GM18909 (cell line): Measurements from ENCODE around the gene CXADR.

Experiments
- ATAC-seq: cut with Tn5 transposase; IDR thresholded peaks from one replicate; pipeline ENCODE4 v1.9.1; 2021; ENCODE audit warnings: mild to moderate bottlenecking; ENCODE audit not compliant: unreplicated experiment, poor library complexity

CXADR gene

GRCh38 chr21:17539323-17539722 is 26.5 kb downstream of the CXADR start:
- no peak for ATAC-seq

GRCh38 chr21:17539743-17540341 is 27.0 kb downstream of the CXADR start:
- no peak for ATAC-seq

- no peak for ATAC-seq
These were observed 27.7 kb downstream of the CXADR start for GRCh38 chr21:17540530-17540929.

- ATAC-seq = no peak
These were observed 29.6 kb downstream of the CXADR start for GRCh38 chr21:17542371-17543011.

DNA sequence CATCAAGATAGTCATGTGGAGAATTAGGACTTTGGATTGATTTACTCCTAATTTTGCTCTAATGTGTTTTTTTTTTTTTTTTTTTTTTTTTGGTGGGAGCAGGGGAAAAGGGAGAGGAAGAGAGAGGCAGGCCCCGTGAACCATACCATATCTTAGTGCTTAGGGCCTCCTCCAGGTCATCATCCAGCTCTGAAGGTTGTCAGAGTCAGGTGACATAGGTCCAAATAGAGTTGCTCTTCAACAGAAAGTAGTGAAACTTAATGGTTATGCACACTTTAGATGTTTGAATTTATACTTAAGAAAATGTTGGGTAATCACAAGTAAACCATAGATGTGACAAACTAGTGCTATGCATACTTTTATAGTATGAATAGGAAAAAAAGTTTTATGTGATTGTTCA is 32.2 kb downstream of the CXADR start:
- ATAC-seq = no peak

DNA sequence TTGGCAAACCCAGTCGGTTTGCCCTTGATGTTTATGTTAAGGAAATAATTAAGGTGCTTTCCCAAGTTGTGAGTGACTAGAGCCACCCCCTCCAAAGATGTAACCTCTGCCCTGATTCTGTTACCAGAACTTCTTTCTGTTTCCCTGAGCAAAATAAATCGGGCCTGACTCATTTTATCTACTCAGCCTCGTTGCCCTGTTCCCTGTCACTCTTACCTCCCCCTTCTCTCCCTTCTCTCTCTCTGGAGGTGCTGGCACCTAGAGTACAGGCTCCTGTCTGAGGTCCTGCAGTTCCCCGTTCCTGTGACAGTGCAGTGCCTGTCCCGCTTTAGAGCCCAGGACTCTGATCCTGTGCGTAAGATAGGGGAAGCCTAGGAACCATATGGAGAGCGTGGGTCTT is 35.4 kb downstream of the CXADR start:
- no peak for ATAC-seq

- no peak for ATAC-seq
These were observed 37.9 kb downstream of the CXADR start for GRCh38 chr21:17550671-17551308.

GRCh38 chr21:17552410-17552809 is 39.6 kb downstream of the CXADR start:
- no peak for ATAC-seq

DNA sequence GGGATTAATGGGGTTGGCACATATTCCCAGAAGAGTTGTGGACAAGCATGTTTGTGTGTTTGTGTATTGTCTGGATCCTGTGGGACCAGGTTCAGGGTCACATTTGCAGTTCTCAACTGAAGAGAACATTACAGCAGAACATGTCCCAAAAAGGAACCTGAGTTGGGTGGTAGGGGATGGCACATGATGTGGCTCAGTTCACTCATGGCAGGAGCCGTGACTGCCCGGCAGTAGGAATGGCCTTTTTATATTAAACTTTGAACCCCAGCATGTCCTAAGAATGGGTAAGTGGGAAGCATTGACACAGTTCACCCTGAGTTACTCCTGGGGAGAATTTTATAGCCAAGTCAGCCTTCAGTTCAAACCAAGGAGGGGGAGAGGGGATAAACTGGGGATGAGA is 41.3 kb downstream of the CXADR start:
- ATAC-seq = no peak

DNA sequence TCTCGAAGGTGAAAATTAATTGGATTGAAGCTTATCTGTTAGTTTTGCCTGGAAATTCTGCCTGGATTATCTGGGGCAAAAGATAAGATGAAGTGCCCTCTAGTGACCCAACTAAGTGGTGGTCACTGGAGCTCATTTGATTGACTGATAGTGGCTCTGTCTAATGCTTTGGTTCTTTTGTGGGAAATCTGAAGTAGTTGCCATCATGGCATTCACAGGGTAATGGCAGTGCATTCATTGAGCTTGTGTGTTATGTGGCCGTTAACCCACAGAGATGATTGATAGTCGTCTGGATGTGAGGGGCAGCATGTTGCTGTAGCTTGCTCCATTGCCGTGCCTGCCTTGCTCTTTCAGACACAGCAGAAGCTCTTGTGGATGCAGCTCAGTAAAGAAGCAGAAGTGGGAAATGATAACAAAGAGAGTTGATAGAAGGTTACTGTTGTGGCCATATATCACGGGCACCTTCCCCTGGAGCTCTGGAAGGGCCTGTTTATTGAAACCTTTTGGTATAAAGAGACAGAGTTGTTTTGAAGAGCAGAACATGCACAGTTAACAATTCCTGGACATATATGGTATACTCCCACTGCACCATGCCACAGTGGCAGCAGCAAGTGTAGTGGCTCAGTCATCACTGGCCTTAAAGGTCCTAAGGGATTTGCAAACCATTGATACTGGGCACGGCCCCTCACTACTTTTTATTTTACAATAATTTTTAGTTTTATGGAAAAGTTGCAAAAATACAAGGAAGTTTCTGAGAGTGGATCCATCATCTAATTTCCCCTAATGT is 42.0 kb downstream of the CXADR start:
- ATAC-seq = no peak

- no peak for ATAC-seq
These were observed 47.7 kb downstream of the CXADR start for GRCh38 chr21:17560377-17561025.

GRCh38 chr21:17570786-17571185 is 57.9 kb downstream of the CXADR start:
- no peak for ATAC-seq

DNA sequence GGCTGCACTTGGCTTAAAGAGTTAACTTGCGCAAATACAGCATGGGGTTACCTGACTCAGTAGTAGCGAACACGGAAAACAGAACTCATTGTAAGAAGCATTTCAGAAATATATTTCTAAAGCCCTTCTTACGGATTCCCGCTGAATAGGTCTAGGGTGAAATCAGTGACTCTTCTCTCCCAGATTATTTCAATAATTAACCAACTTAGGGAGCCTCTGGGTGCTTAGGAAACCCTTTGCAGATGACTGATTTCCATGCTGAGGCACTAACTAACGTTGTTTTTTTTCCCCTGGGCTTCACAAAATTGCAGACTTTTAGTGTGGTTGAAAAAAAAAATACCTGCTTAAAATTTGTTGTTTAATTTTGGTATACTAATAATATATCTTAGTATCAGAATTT is 59.6 kb downstream of the CXADR start:
- ATAC-seq = no peak

- ATAC-seq = no peak
These were observed 62.2 kb downstream of the CXADR start for GRCh38 chr21:17575076-17575475.

DNA sequence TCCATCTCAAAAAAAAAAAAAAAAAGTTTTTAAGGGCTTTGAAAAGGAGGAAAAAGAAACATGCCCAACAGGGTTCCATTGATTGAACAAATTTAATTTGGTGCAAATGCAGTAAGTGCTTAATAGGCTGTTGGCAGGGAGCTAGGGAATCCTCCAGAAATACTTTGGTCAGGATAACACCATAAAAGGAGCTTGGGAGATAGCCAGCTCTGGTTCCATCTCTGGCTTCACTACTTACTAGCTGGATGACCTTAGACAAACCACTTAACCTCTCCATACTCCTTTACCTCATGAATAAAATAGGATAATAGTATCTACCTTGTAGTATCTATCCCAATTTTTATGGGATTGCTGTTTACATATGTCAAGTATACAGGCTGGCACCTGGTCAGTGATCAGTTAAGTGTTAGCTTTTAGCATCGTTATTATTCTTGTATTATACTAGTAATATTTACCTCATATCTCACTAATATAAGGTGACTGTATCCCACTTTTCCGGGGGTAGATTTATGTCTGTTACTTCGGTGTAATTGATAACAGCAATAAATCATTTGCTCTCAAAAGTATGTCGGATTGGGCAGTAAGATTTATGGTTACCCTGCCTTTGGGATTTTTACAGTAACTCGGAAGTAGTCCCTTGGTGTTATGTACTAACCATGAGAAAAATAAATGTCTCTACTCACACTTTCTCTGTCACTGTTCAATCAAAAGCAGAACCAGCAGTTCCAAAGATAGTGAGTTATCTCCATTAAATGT is 63.4 kb downstream of the CXADR start:
- ATAC-seq = no peak

- no peak for ATAC-seq
These were observed 64.9 kb downstream of the CXADR start for GRCh38 chr21:17577701-17578100.

GRCh38 chr21:17578162-17578561 is 65.3 kb downstream of the CXADR start:
- ATAC-seq = no peak

DNA sequence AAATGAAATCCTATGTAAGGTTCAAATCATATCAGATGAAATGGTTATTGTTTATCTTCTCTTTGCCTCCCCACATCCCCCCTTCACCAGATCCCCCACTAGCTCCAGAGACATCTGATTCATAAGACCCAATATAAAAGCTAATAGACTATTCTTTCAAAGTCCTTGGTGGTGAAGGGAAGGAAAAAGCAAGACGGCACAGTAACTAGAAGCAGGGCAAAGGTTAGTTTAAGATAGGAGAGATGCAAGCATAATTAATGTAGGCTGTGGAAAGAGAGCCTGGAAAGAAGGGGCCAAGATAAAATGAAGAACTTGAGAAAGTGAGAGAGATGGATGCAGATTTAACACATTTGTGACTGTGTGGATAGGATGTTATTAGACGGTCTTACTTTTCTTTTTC is 66.0 kb downstream of the CXADR start:
- no peak for ATAC-seq

GRCh38 chr21:17580319-17580718 is 67.5 kb downstream of the CXADR start:
- ATAC-seq = no peak

GRCh38 chr21:17583898-17584297 is 71.1 kb downstream of the CXADR start:
- no peak for ATAC-seq
